Parathyroid adenoma (tissue), 2 donors: ENCODE measurements around the gene DTNB.

Experiments
- H2AFZ ChIP-seq: fragments of 300-600 bp; sonication (generic); one replicate; pipeline ENCODE4 v1.7.0; 2017; ENCODE audit warnings: antibody characterized with exemption, mild to moderate bottlenecking
- H3K27ac ChIP-seq: fragments of 300-600 bp; sonication (generic); one replicate; pipeline ENCODE4 v1.7.0; 2017
- H3K27me3 ChIP-seq: fragments of 300-600 bp; sonication (generic); one replicate; pipeline ENCODE4 v1.7.0; 2017; ENCODE audit warnings: low read length; ENCODE audit not compliant: control insufficient read depth, insufficient read depth
- H3K36me3 ChIP-seq: fragments of 300-600 bp; sonication (generic); one replicate; pipeline ENCODE4 v1.7.0; 2017; ENCODE audit warnings: low read length; ENCODE audit not compliant: control insufficient read depth, insufficient read depth
- H3K4me1 ChIP-seq: fragments of 300-600 bp; sonication (generic); one replicate; pipeline ENCODE4 v1.7.0; 2017; ENCODE audit warnings: control low read depth
- H3K4me2 ChIP-seq: fragments of 300-600 bp; sonication (generic); one replicate; pipeline ENCODE4 v1.7.0; 2017; ENCODE audit warnings: low read length
- H3K4me3 ChIP-seq: fragments of 300-600 bp; sonication (generic); one replicate; pipeline ENCODE4 v1.7.0; 2017; ENCODE audit warnings: low read depth, low read length
- H3K79me2 ChIP-seq: fragments of 300-600 bp; sonication (generic); one replicate; pipeline ENCODE4 v1.7.0; 2017; ENCODE audit warnings: control low read depth
- H3K9ac ChIP-seq: fragments of 300-600 bp; sonication (generic); one replicate; pipeline ENCODE4 v1.7.0; 2017; ENCODE audit warnings: mild to moderate bottlenecking
- H3K9me3 ChIP-seq: fragments of 300-600 bp; sonication (generic); one replicate; pipeline ENCODE4 v1.7.0; 2017; ENCODE audit warnings: low read length; ENCODE audit not compliant: control insufficient read depth
- TF ChIP-seq, protein P1 (sequence below): fragments of 300-600 bp; sonication (generic); IDR thresholded peaks from one replicate; pipeline ENCODE4 v1.7.0; 2017; ENCODE audit warnings: antibody characterized with exemption, mild to moderate bottlenecking
- donor health status: primary hyperparathyroidism.

Gene DTNB

DNA sequence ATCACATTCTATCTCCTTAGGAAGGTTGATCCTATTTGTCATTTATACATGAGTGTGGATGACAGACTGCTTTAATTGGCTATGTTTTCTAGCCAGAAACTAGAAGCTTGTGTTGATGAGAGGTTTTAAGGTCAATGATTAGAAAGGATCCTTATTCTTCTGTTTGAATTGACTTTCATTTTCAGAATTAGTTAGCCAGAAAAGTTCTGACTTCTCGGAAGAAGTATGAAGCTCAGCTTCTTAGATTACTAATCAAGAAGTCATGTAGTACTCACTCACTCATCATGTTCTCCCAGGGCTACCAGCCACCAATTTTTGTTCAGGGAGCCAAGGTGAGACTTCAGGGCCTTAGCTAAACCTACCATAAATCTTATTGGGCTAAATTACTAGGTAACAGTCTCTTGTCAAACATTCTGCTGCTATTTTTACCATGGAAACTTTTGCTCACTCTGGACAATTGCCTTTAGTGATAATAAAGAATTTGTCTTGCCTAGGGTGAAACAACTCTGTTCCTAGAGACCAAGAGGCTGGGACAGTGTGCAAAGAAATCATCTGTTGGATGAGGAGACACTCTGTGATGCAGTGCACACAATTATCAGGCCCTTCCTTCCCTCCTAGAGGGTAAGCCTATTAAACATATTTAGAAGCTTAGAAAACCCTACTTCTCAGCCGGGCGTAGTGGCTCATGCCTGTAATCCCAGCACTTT is 220.0 kb downstream of the DTNB start:
- Histone ChIP-seq H3K4me1 (no peaks in the 10 kb centered on the region), H3K36me3 (no peaks in the 10 kb centered on the region), H3K4me2 (no peak overlapping the region), H3K27me3 (no peaks in the 10 kb centered on the region), H3K9ac (no peak overlapping the region), H3K79me2 (no peaks in the 10 kb centered on the region), H3K4me3 (no peak overlapping the region), H2AFZ (no peak overlapping the region), H3K27ac (no peak overlapping the region), H3K9me3 (no peaks in the 10 kb centered on the region)
- TF ChIP-seq, protein P1, sequence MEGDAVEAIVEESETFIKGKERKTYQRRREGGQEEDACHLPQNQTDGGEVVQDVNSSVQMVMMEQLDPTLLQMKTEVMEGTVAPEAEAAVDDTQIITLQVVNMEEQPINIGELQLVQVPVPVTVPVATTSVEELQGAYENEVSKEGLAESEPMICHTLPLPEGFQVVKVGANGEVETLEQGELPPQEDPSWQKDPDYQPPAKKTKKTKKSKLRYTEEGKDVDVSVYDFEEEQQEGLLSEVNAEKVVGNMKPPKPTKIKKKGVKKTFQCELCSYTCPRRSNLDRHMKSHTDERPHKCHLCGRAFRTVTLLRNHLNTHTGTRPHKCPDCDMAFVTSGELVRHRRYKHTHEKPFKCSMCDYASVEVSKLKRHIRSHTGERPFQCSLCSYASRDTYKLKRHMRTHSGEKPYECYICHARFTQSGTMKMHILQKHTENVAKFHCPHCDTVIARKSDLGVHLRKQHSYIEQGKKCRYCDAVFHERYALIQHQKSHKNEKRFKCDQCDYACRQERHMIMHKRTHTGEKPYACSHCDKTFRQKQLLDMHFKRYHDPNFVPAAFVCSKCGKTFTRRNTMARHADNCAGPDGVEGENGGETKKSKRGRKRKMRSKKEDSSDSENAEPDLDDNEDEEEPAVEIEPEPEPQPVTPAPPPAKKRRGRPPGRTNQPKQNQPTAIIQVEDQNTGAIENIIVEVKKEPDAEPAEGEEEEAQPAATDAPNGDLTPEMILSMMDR = no peak

- Histone ChIP-seq H3K4me2 (no peak overlapping the region), H3K36me3 (no peaks in the 10 kb centered on the region), H3K79me2 (no peaks in the 10 kb centered on the region), H3K9me3 (no peaks in the 10 kb centered on the region), H3K27me3 (no peaks in the 10 kb centered on the region), H3K4me1 (no peaks in the 10 kb centered on the region), H2AFZ (no peak overlapping the region), H3K4me3 (no peak overlapping the region), H3K9ac (no peak overlapping the region), H3K27ac (no peak overlapping the region)
- TF ChIP-seq, protein P1 = no peak
Observed at GRCh38 chr2:25448808-25449207, 224.6 kb downstream of the DTNB start.

DNA sequence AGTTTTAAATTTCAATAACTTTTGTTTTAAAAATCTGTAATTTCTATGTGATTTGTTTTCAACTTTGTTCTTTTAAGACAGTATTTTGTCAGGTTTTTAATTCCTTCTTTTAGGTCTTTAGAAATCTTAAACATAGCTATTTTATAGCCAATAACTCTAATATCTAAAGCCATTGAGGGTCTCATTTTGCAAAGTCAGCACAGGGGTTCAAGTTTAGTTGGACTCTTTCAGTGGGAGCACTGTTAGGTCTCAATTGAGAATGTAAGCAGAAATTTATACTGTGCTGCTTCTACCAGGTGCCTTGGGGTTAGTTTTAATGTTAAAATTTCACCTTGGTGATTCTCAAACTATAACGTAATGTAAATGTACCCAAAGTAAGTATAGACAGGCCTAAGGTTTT is 226.4 kb downstream of the DTNB start:
- H3K79me2 ChIP-seq = no peaks in the 10 kb centered on the region
- H3K4me1 ChIP-seq = no peaks in the 10 kb centered on the region
- H3K4me3 ChIP-seq = no peak overlapping the region
- H3K36me3 ChIP-seq = no peaks in the 10 kb centered on the region
- H3K27ac ChIP-seq = no peak overlapping the region
- H3K9me3 ChIP-seq = no peaks in the 10 kb centered on the region
- no peak overlapping the region for H3K4me2 ChIP-seq
- no peaks in the 10 kb centered on the region for H3K27me3 ChIP-seq
- H2AFZ ChIP-seq = no peak overlapping the region
- H3K9ac ChIP-seq = no peak overlapping the region
- TF ChIP-seq, protein P1 = no peak

DNA sequence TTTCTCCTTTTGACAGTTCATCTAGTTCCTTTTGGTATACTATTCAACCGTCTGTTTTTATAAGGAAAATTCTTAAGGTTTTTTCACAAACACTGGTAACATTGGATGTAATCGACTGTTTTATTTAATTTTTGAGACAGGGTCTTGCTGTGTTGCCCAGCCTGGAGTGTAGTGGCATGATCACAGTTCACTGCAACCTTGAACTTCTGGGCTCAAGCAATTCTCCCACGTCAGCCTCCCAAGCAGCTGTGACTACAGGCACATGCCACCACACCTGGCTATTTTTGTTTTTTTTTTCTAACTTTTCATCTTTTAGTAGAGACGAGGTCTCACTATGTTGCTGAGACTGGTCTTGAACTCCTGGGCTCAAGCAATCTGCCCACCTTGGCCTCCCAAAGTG is 227.3 kb downstream of the DTNB start:
- Histone ChIP-seq H3K9me3 (no peaks in the 10 kb centered on the region), H3K36me3 (no peaks in the 10 kb centered on the region), H3K9ac (no peak overlapping the region), H2AFZ (no peak overlapping the region), H3K4me3 (no peak overlapping the region), H3K27me3 (no peaks in the 10 kb centered on the region), H3K79me2 (no peaks in the 10 kb centered on the region), H3K4me1 (no peaks in the 10 kb centered on the region), H3K27ac (no peak overlapping the region), H3K4me2 (no peak overlapping the region)
- TF ChIP-seq, protein P1 = no peak

GRCh38 chr2:25445464-25445863 is 227.9 kb downstream of the DTNB start:
- no peak overlapping the region for H3K27ac ChIP-seq

More at GRCh38 chr2:25445464-25445863, 227.9 kb downstream of the DTNB start:
- H3K9ac ChIP-seq = no peak overlapping the region
- H2AFZ ChIP-seq = no peak overlapping the region
- TF ChIP-seq, protein P1 = no peak
- no peaks in the 10 kb centered on the region for H3K9me3 ChIP-seq
- no peak overlapping the region for H3K4me3 ChIP-seq
- H3K27me3 ChIP-seq = no peaks in the 10 kb centered on the region
- H3K36me3 ChIP-seq = no peaks in the 10 kb centered on the region
- H3K79me2 ChIP-seq = no peaks in the 10 kb centered on the region
- no peaks in the 10 kb centered on the region for H3K4me1 ChIP-seq
- H3K4me2 ChIP-seq = no peak overlapping the region
